Ovary (tissue), 9 donors: ENCODE results near the gene PRKCE. TPM values are rescaled to one million over a fixed set of nuclear protein-coding genes. Genes with fewer than 3 reads are reported as not detected.

Source experiments
- DNase-seq, 5 donors: peaks; one replicate each; pipeline ENCODE4 v3.0.0-alpha.2; 2019 to 2020
- H3K27ac ChIP-seq, 2 donors: fragments of 200-600 bp; one replicate each; pipeline versions ENCODE4 v1.5.1 to v1.8.0; 2019 to 2022
- H3K27me3 ChIP-seq: fragments of 200-600 bp; one replicate; pipeline ENCODE4 v1.8.0; 2022
- H3K36me3 ChIP-seq: fragments of 200-600 bp; sonication (generic); one replicate; pipeline ENCODE4 v1.5.1; 2019
- H3K4me1 ChIP-seq: one replicate; pipeline ENCODE4 v1.8.1; 2013; ENCODE audit warnings: mild to moderate bottlenecking, moderate library complexity; ENCODE audit not compliant: insufficient read depth
- H3K4me3 ChIP-seq: fragments of 200-600 bp; sonication (generic); one replicate; pipeline ENCODE4 v1.5.1; 2017
- H3K9me3 ChIP-seq, 2 donors: fragments of 200-600 bp in 1 of 2; sonication (generic) in 1 of 2; one replicate each; pipeline versions ENCODE4 v1.5.1 to v1.8.1; 2013 to 2019; ENCODE audit warnings: mild to moderate bottlenecking in 1 of 2, moderate library complexity in 1 of 2
- EP300 ChIP-seq: sonication (generic); formaldehyde crosslinking; IDR thresholded peaks from one replicate; pipeline ENCODE4 v1.6.1; 2017; ENCODE audit warnings: antibody characterized with exemption
- POLR2A ChIP-seq: fragments of 450-650 bp; IDR thresholded peaks from one replicate; pipeline ENCODE4 v1.6.1; 2017; ENCODE audit warnings: antibody characterized with exemption, mild to moderate bottlenecking, moderate library complexity
- WGBS, 3 donors: extraction: QIAGEN DNeasy Blood & Tissue Kit in 1 of 3; methylation state at CpG; one replicate each; pipeline versions ENCODE4 v1.1.5 to v1.1.7; 2013 to 2017; 5-methylcytosine and 5-hydroxymethylcytosine counted together
- intact Hi-C, 4 donors: fragments of 100-400 bp; cut with DNase I; formaldehyde crosslinking; loops; one replicate each; pipeline versions ENCODE4 v1.11.0 to v1.15.1; 2022 to 2023
- polyA plus RNA-seq, 2 donors: library from polyadenylated mRNA; stranded (reverse); fragments of 200-250 nt in 1 of 2; fragments of 350-450 nt in 1 of 2; fragmentation: Illumina TruSeq in 1 of 2; extraction: RNeasy Lipid Tissue Mini Kit (QIAGEN cat#74804) in 1 of 2; gene quantifications; one replicate each; pipeline ENCODE4 v1.2.3, GENCODE V29; 2013 to 2014
- total RNA-seq, 7 donors: library from RNA; depleted of rRNA in 2 of 7; stranded (reverse); fragments of >200 nt in 2 of 7; fragmentation: NEBNext Ultra II Directional in 3 of 7; extraction: Animal tissue kit (Norgen Biotek cat#: 25700) in 3 of 7; gene quantifications; one replicate each; pipeline versions ENCODE4 v1.1.0 to v1.2.4, GENCODE V29; 2016 to 2023
- TF ChIP-seq, protein P1 (sequence below), 3 donors: fragments of 450-650 bp in 2 of 3; fragments of 200-600 bp in 1 of 3; IDR thresholded peaks; one replicate each; pipeline versions ENCODE4 v1.5.1 to v1.8.0; 2016 to 2022; ENCODE audit warnings: antibody characterized with exemption in 3 of 3, mild to moderate bottlenecking in 1 of 3
- donor health status: DM: no; HTN: no; CAD: no; lungs with moderate emphysema.
- donor health status: DM: no; HTN: no; CAD: no.
- donor health status: Bipolar disorder and iron deficiency.
- donor health status: DM: yes; HTN: yes; CAD: no.
- donor health status: DM: no; HTN: no; CAD: no.
- donor health status: DM: yes; HTN: yes; CAD: no.

PRKCE gene
- total and polyA plus RNA-seq, 9 donors = 3.1 to 22.8 (median 12.8) TPM

DNA sequence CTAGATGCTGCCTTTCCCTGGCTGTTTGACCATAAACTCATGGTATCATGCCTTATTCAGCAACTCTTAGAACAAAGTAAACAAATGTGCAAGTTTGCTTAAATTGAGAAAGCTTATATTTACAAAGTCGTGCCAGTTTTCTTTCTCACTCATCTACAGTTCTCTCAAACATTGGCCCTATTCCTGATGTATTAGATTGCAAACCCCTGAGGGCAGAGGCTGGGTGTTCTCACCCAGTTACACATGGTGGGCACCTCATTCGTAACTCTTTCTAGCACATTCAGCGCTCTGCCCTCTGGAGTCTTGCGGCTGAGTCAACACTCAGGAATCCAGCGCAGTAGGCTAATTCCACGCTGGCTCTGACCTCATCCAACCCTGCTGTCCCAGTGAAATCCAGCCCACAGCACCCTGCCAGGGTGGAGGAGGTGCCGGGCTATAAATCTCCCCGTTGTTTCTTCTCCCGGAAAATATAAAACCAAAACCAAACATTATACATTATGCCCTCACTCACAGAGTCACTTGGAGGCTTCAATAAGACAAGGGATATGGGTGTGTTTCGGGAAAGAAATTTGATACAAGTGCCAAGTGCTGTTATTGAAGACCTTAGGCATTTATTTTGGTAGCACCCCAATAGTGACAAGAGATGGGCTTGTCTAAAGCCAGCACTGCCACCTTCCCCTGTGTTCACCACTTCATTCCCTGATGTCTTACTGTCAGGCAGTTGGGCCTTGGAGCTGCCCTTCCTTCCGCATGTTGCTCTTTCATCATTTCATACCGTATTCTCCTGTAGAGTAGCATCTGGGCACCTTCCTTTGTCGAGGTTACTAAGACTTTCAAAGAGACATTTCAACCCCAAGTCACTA is 287.4 kb downstream of the PRKCE start:
- H3K36me3 ChIP-seq = no peaks in the 10 kb centered on the region
- H3K27me3 ChIP-seq = no peaks in the 10 kb centered on the region
- WGBS, 3 donors = 31 to 38% (median 32%) methylated on average over 13 of the region's 13 CpGs
- H3K27ac ChIP-seq = peak overlapping the region in 1 of 2 donors; percentile 26
- intact Hi-C loops = loop anchor here (2.0 to 10.0 kb wide), 5 partner anchors 54 to 297 kb away; no protein-coding TSS in a partner anchor
- no peaks in the 10 kb centered on the region for H3K9me3 ChIP-seq
- peaks cover 12% of the 10 kb centered on the region for H3K4me1 ChIP-seq
- TF ChIP-seq POLR2A = no peak
- TF ChIP-seq EP300 = no peak
- TF ChIP-seq, protein P1, sequence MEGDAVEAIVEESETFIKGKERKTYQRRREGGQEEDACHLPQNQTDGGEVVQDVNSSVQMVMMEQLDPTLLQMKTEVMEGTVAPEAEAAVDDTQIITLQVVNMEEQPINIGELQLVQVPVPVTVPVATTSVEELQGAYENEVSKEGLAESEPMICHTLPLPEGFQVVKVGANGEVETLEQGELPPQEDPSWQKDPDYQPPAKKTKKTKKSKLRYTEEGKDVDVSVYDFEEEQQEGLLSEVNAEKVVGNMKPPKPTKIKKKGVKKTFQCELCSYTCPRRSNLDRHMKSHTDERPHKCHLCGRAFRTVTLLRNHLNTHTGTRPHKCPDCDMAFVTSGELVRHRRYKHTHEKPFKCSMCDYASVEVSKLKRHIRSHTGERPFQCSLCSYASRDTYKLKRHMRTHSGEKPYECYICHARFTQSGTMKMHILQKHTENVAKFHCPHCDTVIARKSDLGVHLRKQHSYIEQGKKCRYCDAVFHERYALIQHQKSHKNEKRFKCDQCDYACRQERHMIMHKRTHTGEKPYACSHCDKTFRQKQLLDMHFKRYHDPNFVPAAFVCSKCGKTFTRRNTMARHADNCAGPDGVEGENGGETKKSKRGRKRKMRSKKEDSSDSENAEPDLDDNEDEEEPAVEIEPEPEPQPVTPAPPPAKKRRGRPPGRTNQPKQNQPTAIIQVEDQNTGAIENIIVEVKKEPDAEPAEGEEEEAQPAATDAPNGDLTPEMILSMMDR (IDR thresholded peaks at IDR 0.05) = no peak
- peak; percentile 65 to 80 (median 68) for DNase-seq
- H3K4me3 ChIP-seq = no peak overlapping the region

DNA sequence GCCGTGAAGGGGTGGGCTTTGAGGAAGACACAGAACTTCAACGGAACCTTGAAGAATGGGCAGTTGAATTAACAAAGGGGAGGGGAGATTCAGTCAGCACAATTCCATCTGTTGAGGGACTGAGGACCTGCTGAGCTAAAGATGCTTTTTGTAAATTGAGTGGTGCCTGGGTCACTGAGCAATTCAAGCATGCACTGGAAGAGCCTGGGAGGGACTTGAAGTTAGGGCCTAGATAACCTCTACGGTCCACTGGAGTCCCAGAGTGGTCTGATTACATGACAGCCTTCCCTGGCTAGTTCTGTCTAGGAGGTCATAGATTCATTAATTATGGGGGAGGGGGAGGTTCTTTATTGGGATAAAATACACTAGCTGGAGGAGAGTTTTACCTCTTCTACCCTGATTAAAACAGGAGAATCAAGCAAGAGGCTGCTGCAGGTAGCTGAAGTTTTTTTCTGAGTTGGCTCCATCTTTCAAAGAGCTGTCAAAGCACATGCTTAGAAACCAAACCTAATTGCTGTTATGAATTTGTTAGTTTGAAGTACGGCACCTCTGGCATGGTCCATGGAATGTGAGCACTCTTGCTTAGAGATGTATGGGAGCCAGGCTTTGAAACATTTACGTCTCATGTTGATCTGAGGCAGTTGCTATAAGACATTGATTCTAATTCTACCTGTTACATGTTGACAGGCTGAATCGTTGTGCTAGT is 290.2 kb downstream of the PRKCE start:
- no peak overlapping the region for H3K4me3 ChIP-seq
- H3K27ac ChIP-seq = no peak overlapping the region
- 75 to 79% (median 77%) methylated on average over 6 of the region's 6 CpGs for WGBS, 3 donors
- no peaks in the 10 kb centered on the region for H3K27me3 ChIP-seq
- intact Hi-C loops = no loop called here
- H3K9me3 ChIP-seq = no peaks in the 10 kb centered on the region
- no peaks in the 10 kb centered on the region for H3K36me3 ChIP-seq
- no peak for DNase-seq
- TF ChIP-seq, protein P1 (IDR thresholded peaks at IDR 0.05) = no peak
- no peak for TF ChIP-seq EP300
- TF ChIP-seq POLR2A = no peak
- H3K4me1 ChIP-seq = peaks cover 6% of the 10 kb centered on the region

DNA sequence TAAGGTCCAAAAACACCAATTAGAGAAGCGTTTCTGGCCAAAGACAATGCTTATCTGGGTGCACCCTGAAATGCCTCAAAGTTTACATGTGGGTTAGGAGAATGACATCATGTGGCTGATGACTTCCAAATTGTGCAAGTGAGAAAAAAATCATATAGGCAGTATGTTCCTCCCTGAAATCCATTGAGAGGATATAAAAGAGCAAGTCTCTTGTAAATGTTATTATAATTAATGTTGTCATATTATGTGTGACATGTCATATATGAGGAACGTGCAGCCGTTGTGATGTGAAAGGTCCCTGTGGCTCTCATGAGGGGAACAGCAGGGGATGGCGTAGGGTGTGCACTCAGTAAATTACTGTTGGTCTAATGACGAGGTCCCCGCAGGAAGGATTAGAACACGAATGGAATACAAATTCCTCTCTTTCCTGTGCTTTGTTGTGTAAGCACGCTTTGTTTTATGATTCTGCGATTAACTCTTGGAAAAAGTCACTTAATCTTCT is 290.8 kb downstream of the PRKCE start:
- no peak overlapping the region for H3K27ac ChIP-seq
- WGBS, 3 donors = 71 to 81% (median 81%) methylated on average over 9 of the region's 9 CpGs
- H3K4me1 ChIP-seq = peaks cover 6% of the 10 kb centered on the region
- TF ChIP-seq POLR2A = no peak
- no peak for TF ChIP-seq EP300
- TF ChIP-seq, protein P1 (IDR thresholded peaks at IDR 0.05) = no peak
- no peak for DNase-seq
- intact Hi-C loops = no loop called here
- no peaks in the 10 kb centered on the region for H3K27me3 ChIP-seq
- no peak overlapping the region for H3K4me3 ChIP-seq
- H3K9me3 ChIP-seq = no peaks in the 10 kb centered on the region
- no peaks in the 10 kb centered on the region for H3K36me3 ChIP-seq

DNA sequence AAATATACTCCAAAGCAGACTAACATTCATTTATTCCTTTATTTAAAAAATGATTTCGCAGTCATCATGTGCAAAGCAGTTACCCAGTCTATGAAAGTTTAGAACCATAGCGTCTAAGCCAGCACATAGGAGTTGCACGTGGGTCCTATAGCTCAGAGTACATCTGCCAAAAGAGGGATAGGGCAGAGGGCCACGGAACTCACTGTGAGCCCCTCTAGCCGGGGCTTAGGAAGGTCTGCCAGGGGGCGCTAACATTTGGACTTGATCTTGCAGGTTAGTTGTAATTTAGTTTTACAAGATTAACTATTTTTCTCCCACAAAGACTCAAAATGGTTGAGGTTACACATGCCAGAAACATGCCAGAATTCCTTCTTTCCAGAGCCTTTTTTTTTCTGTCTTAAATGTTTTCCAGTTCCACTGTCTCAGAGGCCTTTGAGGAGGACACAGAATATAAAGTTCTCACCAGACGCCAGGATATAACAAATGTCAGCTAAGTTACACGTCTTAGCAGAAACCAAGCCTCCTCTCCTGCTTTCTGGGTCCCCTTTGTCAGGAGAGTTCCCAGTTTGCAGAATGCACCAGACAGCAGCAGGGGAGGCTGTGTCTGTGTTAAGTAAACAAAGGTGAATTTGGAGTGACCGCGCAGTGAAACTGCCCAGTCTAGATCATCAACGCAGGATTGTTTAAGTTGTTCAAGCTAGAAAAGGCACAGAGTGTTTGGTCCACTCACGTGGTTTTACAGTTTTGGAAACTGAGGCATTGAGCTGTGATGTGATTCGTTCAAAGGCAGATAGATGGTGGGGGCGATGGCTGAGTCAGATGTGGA is 292.0 kb downstream of the PRKCE start:
- no peak for DNase-seq
- TF ChIP-seq EP300 = no peak
- TF ChIP-seq POLR2A = no peak
- intact Hi-C loops = no loop called here
- no peaks in the 10 kb centered on the region for H3K27me3 ChIP-seq
- no peak overlapping the region for H3K27ac ChIP-seq
- H3K4me1 ChIP-seq = peaks cover 5% of the 10 kb centered on the region
- 77 to 85% (median 82%) methylated on average over 14 of the region's 14 CpGs for WGBS, 3 donors
- no peaks in the 10 kb centered on the region for H3K9me3 ChIP-seq
- no peak overlapping the region for H3K4me3 ChIP-seq
- no peaks in the 10 kb centered on the region for H3K36me3 ChIP-seq
